Adrenal gland (tissue), 5 donors: Measurements from ENCODE around the gene RTEL1.

ENCODE experiments used
- POLR2A ChIP-seq, 2 donors: fragments of 450-650 bp; IDR thresholded peaks; one replicate each; pipeline ENCODE4 v1.6.1; 2017; ENCODE audit warnings: antibody characterized with exemption in 2 of 2, mild to moderate bottlenecking in 2 of 2, moderate library complexity in 1 of 2
- TF ChIP-seq, protein P1 (sequence below), 6 experiments: fragments of 450-650 bp in 4 of 6; fragments of 200-600 bp in 2 of 6; sonication (generic) in 1 of 6; IDR thresholded peaks; 1 replicate in 5 of 6; 2 replicates in 1 of 6; pipeline versions ENCODE4 v1.5.1 to v1.8.0; 2016 to 2021; ENCODE audit warnings: antibody characterized with exemption in 6 of 6, mild to moderate bottlenecking in 2 of 6, moderate library complexity in 1 of 6
- donor health status: DM: no; HTN: no; CAD: no.

DNA sequence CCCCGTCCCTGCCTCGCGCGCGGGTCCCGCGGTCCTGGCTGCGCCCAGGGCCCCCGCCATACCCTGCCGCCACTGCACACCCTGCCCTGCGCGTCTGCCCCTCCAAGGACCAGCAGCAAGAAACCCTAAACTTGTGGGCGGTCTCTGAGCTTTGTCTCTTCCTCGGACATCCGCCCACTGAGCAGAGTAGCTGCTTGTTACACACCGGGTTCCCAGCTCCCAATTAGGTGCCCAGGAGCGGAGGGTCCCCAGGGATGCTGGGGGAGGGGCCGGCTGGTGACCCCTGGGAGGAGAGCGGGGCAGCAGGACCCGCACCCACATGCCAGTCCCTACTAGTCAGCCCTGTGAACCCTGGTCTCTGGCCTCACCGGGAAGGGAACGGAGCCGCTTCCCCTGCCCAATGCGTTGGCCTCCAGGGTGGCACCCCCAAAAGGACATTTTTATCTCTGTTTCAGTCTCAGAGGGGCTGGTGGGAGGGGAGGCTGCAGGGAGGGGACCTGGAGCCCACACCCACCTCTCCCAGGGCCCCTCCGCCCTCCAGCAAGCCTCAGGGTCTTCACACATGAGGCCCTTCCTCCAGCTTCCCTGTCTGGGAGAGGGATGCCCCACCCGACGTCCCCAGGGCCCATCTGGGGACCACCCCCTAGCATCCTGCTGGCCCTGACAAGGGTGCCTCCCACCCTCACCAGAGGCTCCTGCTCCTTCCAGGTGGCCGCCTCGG lies 15.4 kb upstream of the RTEL1 start:
- TF ChIP-seq, protein P1, sequence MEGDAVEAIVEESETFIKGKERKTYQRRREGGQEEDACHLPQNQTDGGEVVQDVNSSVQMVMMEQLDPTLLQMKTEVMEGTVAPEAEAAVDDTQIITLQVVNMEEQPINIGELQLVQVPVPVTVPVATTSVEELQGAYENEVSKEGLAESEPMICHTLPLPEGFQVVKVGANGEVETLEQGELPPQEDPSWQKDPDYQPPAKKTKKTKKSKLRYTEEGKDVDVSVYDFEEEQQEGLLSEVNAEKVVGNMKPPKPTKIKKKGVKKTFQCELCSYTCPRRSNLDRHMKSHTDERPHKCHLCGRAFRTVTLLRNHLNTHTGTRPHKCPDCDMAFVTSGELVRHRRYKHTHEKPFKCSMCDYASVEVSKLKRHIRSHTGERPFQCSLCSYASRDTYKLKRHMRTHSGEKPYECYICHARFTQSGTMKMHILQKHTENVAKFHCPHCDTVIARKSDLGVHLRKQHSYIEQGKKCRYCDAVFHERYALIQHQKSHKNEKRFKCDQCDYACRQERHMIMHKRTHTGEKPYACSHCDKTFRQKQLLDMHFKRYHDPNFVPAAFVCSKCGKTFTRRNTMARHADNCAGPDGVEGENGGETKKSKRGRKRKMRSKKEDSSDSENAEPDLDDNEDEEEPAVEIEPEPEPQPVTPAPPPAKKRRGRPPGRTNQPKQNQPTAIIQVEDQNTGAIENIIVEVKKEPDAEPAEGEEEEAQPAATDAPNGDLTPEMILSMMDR (IDR thresholded peaks at IDR 0.05) = no peak
- TF ChIP-seq POLR2A (IDR thresholded peaks at IDR 0.05) = no peak
